Body of pancreas (tissue), 4 donors: Measurements from ENCODE around the gene CRYBA2. TPM values are rescaled to one million over a fixed set of nuclear protein-coding genes. Genes with fewer than 3 reads are reported as not detected.

Source experiments
- ATAC-seq: fragments of 150-250 bp; one replicate; pipeline ENCODE4 v1.9.1; 2016
- DNase-seq, 4 donors: peaks; one replicate each; pipeline ENCODE4 v3.0.0-alpha.2; 2019
- H3K27ac ChIP-seq, 4 donors: fragments of 200-600 bp; sonication (generic); 1 replicate in 3 of 4; 2 replicates in 1 of 4; pipeline versions ENCODE4 v1.5.1 to v1.6.1; 2016 to 2019; ENCODE audit warnings: mild to moderate bottlenecking in 1 of 4, mixed read lengths in 1 of 4, moderate library complexity in 1 of 4
- H3K27me3 ChIP-seq, 2 donors: fragments of 200-600 bp; sonication (generic); one replicate each; pipeline ENCODE4 v1.6.0; 2016; ENCODE audit warnings: mild to moderate bottlenecking in 1 of 2
- H3K36me3 ChIP-seq, 2 donors: fragments of 200-600 bp; sonication (generic); replicated peaks in 1 of 2; 2 replicates each; pipeline ENCODE4 v1.5.1; 2016; ENCODE audit warnings: low read depth in 2 of 2; ENCODE audit not compliant: insufficient read depth in 1 of 2
- H3K4me1 ChIP-seq: fragments of 200-600 bp; sonication (generic); one replicate; pipeline ENCODE4 v1.6.0; 2016
- H3K4me3 ChIP-seq, 2 donors: fragments of 200-600 bp; sonication (generic); 1 replicate in 1 of 2; 2 replicates in 1 of 2; pipeline ENCODE4 v1.5.1; 2016 to 2019
- H3K9me3 ChIP-seq, 3 donors: fragments of 200-600 bp; sonication (generic); 1 replicate in 2 of 3; 2 replicates in 1 of 3; pipeline ENCODE4 v1.5.1; 2016
- CTCF ChIP-seq, 7 experiments: fragments of 450-650 bp in 4 of 7; fragments of 200-600 bp in 3 of 7; sonication (generic) in 3 of 7; IDR thresholded peaks; one replicate each; pipeline ENCODE4 v1.5.1; 2016 to 2019; ENCODE audit warnings: antibody characterized with exemption in 7 of 7
- POLR2A ChIP-seq, 3 donors: fragments of 450-650 bp; IDR thresholded peaks; one replicate each; pipeline ENCODE4 v1.6.1; 2016; ENCODE audit warnings: antibody characterized with exemption in 3 of 3, mild to moderate bottlenecking in 2 of 3
- WGBS, 2 donors: methylation state at CpG; one replicate each; pipeline ENCODE4 v1.1.5; 2017; 5-methylcytosine and 5-hydroxymethylcytosine counted together
- intact Hi-C: fragments of 100-400 bp; cut with DNase I; formaldehyde crosslinking; loops from one replicate; pipeline ENCODE4 v1.15.1; 2023
- total RNA-seq, 2 donors: library from RNA; depleted of rRNA; stranded (reverse); fragments of >200 nt; gene quantifications; one replicate each; pipeline ENCODE4 v1.1.0, GENCODE V29; 2016

CRYBA2 gene
- total RNA-seq, 2 donors from 2014 or later, result 23.1 to 26.4 TPM

- H3K36me3 ChIP-seq, result no peaks in the 10 kb centered on the region
- TF ChIP-seq POLR2A (IDR thresholded peaks at IDR 0.05) (no peak), CTCF (IDR thresholded peaks at IDR 0.05) (no peak)
- no peak overlapping the region for H3K4me3 ChIP-seq
- H3K9me3 ChIP-seq, result no peaks in the 10 kb centered on the region
- WGBS, 2 donors, result 72 to 79% methylated on average over 7 of the region's 7 CpGs
- ATAC-seq (no peak), DNase-seq (no peak)
- H3K27me3 ChIP-seq, result no peaks in the 10 kb centered on the region
- intact Hi-C loops, result no loop called here
- no peaks in the 10 kb centered on the region for H3K4me1 ChIP-seq
- H3K27ac ChIP-seq, result no peak overlapping the region
These were observed 25.1 kb upstream of the CRYBA2 start for GRCh38 chr2:219018286-219018685.

GRCh38 chr2:219017201-219017931, 24.1 kb upstream of the CRYBA2 start:
- Histone ChIP-seq H3K27ac (no peak overlapping the region), H3K36me3 (no peaks in the 10 kb centered on the region), H3K27me3 (no peaks in the 10 kb centered on the region), H3K4me1 (no peaks in the 10 kb centered on the region), H3K9me3 (no peaks in the 10 kb centered on the region), H3K4me3 (no peak overlapping the region)
- ATAC-seq (no peak), DNase-seq (no peak)
- intact Hi-C loops, result no loop called here
- WGBS, 2 donors, result 75 to 78% methylated on average over 13 to 14 of the region's 14 CpGs
- TF ChIP-seq POLR2A (IDR thresholded peaks at IDR 0.05), result no peak
- TF ChIP-seq CTCF (IDR thresholded peaks at IDR 0.05), result no peak

- no peaks in the 10 kb centered on the region for H3K27me3 ChIP-seq
- WGBS, 2 donors, result 88 to 93% methylated on average over 11 of the region's 11 CpGs
- ATAC-seq (no peak), DNase-seq (no peak)
- no peak for TF ChIP-seq POLR2A (IDR thresholded peaks at IDR 0.05)
- no peak for TF ChIP-seq CTCF (IDR thresholded peaks at IDR 0.05)
- no peaks in the 10 kb centered on the region for H3K9me3 ChIP-seq
- H3K4me3 ChIP-seq, result no peak overlapping the region
- intact Hi-C loops, result no loop called here
- no peak overlapping the region for H3K27ac ChIP-seq
- no peaks in the 10 kb centered on the region for H3K4me1 ChIP-seq
- no peaks in the 10 kb centered on the region for H3K36me3 ChIP-seq
These were observed 23.5 kb upstream of the CRYBA2 start for GRCh38 chr2:219016721-219017120.

GRCh38 chr2:219010873-219011272, 17.7 kb upstream of the CRYBA2 start:
- no peak for ATAC-seq
- Histone ChIP-seq H3K27me3 (no peaks in the 10 kb centered on the region), H3K4me3 (no peak overlapping the region), H3K9me3 (no peaks in the 10 kb centered on the region), H3K27ac (no peak overlapping the region), H3K4me1 (no peaks in the 10 kb centered on the region), H3K36me3 (no peaks in the 10 kb centered on the region)
- TF ChIP-seq CTCF (IDR thresholded peaks at IDR 0.05), result no peak
- TF ChIP-seq POLR2A (IDR thresholded peaks at IDR 0.05), result no peak
- 85 to 88% methylated on average over 5 of the region's 5 CpGs for WGBS, 2 donors
- DNase-seq, result no peak
- intact Hi-C loops, result no loop called here

- intact Hi-C loops, result no loop called here
- H3K27me3 ChIP-seq, result no peaks in the 10 kb centered on the region
- no peak overlapping the region for H3K27ac ChIP-seq
- 37 to 39% methylated on average over 4 to 6 of the region's 6 CpGs for WGBS, 2 donors
- H3K36me3 ChIP-seq, result no peaks in the 10 kb centered on the region
- H3K4me1 ChIP-seq, result no peaks in the 10 kb centered on the region
- ATAC-seq, result peak; percentile 47
- H3K4me3 ChIP-seq, result no peak overlapping the region
- no peaks in the 10 kb centered on the region for H3K9me3 ChIP-seq
- peak; percentile 28 to 54 (median 44) for DNase-seq
- TF ChIP-seq POLR2A (IDR thresholded peaks at IDR 0.05) (no peak), CTCF (IDR thresholded peaks at IDR 0.05) (peak in 6 of 7 experiments; percentile 38 to 50 (median 47))
These were observed 17.0 kb upstream of the CRYBA2 start for GRCh38 chr2:219010162-219010756.
